ENCODE data around the gene ZNF292.

ZNF292 gene

GRCh38 chr6:87293526-87293925 lies 138.2 kb downstream of the ZNF292 start:
- TF ChIP-seq REST (IDR thresholded peaks at IDR 0.05; ENCODE audit: insufficient read depth in 1 of 2, low read depth in 2 of 2, low read length in 2 of 2) (no peak), TAF1 (IDR thresholded peaks at IDR 0.05; ENCODE audit: borderline replicate concordance, insufficient read depth, low read length) (no peak), SIN3A (IDR thresholded peaks at IDR 0.05; ENCODE audit: borderline replicate concordance, insufficient read depth, low read length) (no peak), FOXP2 (optimal IDR thresholded peaks at IDR 0.05; ENCODE audit: borderline replicate concordance, extremely low read depth, extremely low read length, insufficient read depth) (no peak), POLR2AphosphoS5 (IDR thresholded peaks at IDR 0.05; ENCODE audit: low read depth, low read length) (no peak)

DNA sequence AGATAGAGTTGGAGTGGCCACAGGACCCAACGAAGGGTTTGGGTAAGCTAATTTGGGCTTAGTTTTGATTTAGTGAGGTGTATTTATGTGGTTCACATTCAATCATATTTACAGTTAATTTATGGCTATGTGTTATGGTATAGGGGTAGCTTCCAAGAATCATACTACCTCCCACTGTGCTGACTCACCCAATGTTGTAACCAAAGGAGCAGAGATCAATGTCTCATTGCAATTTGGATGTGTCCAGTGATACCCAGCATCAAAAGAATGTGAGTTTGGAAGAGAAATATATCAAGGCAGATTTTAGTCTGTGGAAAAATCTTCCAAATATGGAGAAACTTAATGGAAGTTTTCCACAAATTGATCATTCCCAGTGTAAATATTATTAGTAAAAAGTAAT lies 141.8 kb downstream of the ZNF292 start:
- TF ChIP-seq REST (IDR thresholded peaks at IDR 0.05; ENCODE audit: insufficient read depth in 1 of 2, low read depth in 2 of 2, low read length in 2 of 2) (no peak), POLR2AphosphoS5 (IDR thresholded peaks at IDR 0.05; ENCODE audit: low read depth, low read length) (no peak), FOXP2 (optimal IDR thresholded peaks at IDR 0.05; ENCODE audit: borderline replicate concordance, extremely low read depth, extremely low read length, insufficient read depth) (no peak), SIN3A (IDR thresholded peaks at IDR 0.05; ENCODE audit: borderline replicate concordance, insufficient read depth, low read length) (no peak), TAF1 (IDR thresholded peaks at IDR 0.05; ENCODE audit: borderline replicate concordance, insufficient read depth, low read length) (no peak)

- TF ChIP-seq POLR2AphosphoS5 (IDR thresholded peaks at IDR 0.05; ENCODE audit: low read depth, low read length), result no peak
- TF ChIP-seq SIN3A (IDR thresholded peaks at IDR 0.05; ENCODE audit: borderline replicate concordance, insufficient read depth, low read length), result no peak
- no peak for TF ChIP-seq FOXP2 (optimal IDR thresholded peaks at IDR 0.05; ENCODE audit: borderline replicate concordance, extremely low read depth, extremely low read length, insufficient read depth)
- TF ChIP-seq REST (IDR thresholded peaks at IDR 0.05; ENCODE audit: insufficient read depth in 1 of 2, low read depth in 2 of 2, low read length in 2 of 2), result no peak
- no peak for TF ChIP-seq TAF1 (IDR thresholded peaks at IDR 0.05; ENCODE audit: borderline replicate concordance, insufficient read depth, low read length)
These were observed 153.6 kb downstream of the ZNF292 start for GRCh38 chr6:87308970-87309369.

DNA sequence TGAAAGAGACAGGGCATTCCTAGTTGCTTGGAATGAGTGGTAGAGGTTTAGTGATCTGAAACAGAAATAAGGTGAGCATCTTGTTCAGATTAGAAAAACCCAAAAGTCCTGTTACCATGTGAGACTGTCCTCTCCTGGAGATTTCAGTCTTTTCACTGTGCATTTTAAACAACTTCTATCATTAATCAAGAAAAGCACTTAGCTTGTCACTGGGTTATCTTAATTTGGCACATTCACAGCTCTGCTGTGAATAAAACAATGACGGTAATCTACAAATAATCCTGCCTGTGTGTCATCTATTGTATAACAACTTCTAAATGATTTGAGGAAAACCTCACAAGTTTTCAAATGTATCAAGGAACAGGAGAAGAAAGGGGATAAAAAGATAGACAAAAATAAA lies 157.5 kb downstream of the ZNF292 start:
- TF ChIP-seq TAF1 (IDR thresholded peaks at IDR 0.05; ENCODE audit: borderline replicate concordance, insufficient read depth, low read length), result no peak
- no peak for TF ChIP-seq FOXP2 (optimal IDR thresholded peaks at IDR 0.05; ENCODE audit: borderline replicate concordance, extremely low read depth, extremely low read length, insufficient read depth)
- no peak for TF ChIP-seq REST (IDR thresholded peaks at IDR 0.05; ENCODE audit: insufficient read depth in 1 of 2, low read depth in 2 of 2, low read length in 2 of 2)
- TF ChIP-seq SIN3A (IDR thresholded peaks at IDR 0.05; ENCODE audit: borderline replicate concordance, insufficient read depth, low read length), result no peak
- TF ChIP-seq POLR2AphosphoS5 (IDR thresholded peaks at IDR 0.05; ENCODE audit: low read depth, low read length), result no peak
